ENCODE data around the gene PRSS56. TPM values are rescaled to one million over a fixed set of nuclear protein-coding genes. Genes with fewer than 3 reads are reported as not detected.

Gene PRSS56
- total and polyA plus RNA-seq, 2 of the 13 experiments (the other 11 are each of a cell fraction or from before 2014, with no cell fraction given), result not detected

GRCh38 chr2:232521959-232522622 is 1.9 kb downstream of the PRSS56 start (continued):
- TF ChIP-seq ZNF468 (CRISPR knock-in tag; IDR thresholded peaks at IDR 0.05) (no peak; the same call in 1 of the 2 replicates), STAT5B (CRISPR knock-in tag; IDR thresholded peaks at IDR 0.05) (no peak), ZNF788 (CRISPR knock-in tag; IDR thresholded peaks at IDR 0.05; ENCODE audit: borderline replicate concordance) (no peak), ZNF776 (CRISPR knock-in tag; IDR thresholded peaks at IDR 0.05) (no peak), KDM5B (CRISPR knock-in tag; IDR thresholded peaks at IDR 0.05; ENCODE audit: borderline replicate concordance) (0 out of 2 replicates have a peak, but pooled peaks have one; percentile 33), REST (IDR thresholded peaks at IDR 0.05; ENCODE audit: borderline replicate concordance in 1 of 2, low read depth in 1 of 2, low read length in 2 of 2) (no peak), HDAC2 (CRISPR knock-in tag; IDR thresholded peaks at IDR 0.05) (no peak), ZFP37 (CRISPR knock-in tag; IDR thresholded peaks at IDR 0.05; ENCODE audit: borderline replicate concordance) (no peak), XRCC5 (optimal IDR thresholded peaks at IDR 0.05; ENCODE audit: low read length) (no peak), ZNF883 (CRISPR knock-in tag; IDR thresholded peaks at IDR 0.05; ENCODE audit: not compliant biosample characterization) (no peak), NR2F1 (CRISPR knock-in tag; IDR thresholded peaks at IDR 0.05) (no peak), ZNF329 (CRISPR knock-in tag; IDR thresholded peaks at IDR 0.05; ENCODE audit: low read depth) (no peak), BCL3 (CRISPR knock-in tag; IDR thresholded peaks at IDR 0.05) (0 out of 2 replicates have a peak, but pooled peaks have one; percentile 26), POGK (CRISPR knock-in tag; conservative IDR thresholded peaks at IDR 0.05) (0 out of 2 replicates have a peak, but pooled peaks have one; percentile 37), MBD4 (IDR thresholded peaks at IDR 0.05; ENCODE audit: borderline replicate concordance, low read length) (no peak), GPN1 (CRISPR knock-in tag; IDR thresholded peaks at IDR 0.05; ENCODE audit: borderline replicate concordance) (no peak), BCL6 (CRISPR knock-in tag; IDR thresholded peaks at IDR 0.05) (no peak), ZC3H13 (CRISPR knock-in tag; IDR thresholded peaks at IDR 0.05) (no peak), KLF16 (CRISPR knock-in tag; IDR thresholded peaks at IDR 0.05) (no peak), HHEX (CRISPR knock-in tag; IDR thresholded peaks at IDR 0.05) (no peak), NBN (conservative IDR thresholded peaks at IDR 0.05) (no peak), ETV6 (CRISPR knock-in tag; conservative IDR thresholded peaks at IDR 0.05) (0 out of 2 replicates have a peak, but pooled peaks have one; percentile 13)
- TF ChIP-seq, protein P1, sequence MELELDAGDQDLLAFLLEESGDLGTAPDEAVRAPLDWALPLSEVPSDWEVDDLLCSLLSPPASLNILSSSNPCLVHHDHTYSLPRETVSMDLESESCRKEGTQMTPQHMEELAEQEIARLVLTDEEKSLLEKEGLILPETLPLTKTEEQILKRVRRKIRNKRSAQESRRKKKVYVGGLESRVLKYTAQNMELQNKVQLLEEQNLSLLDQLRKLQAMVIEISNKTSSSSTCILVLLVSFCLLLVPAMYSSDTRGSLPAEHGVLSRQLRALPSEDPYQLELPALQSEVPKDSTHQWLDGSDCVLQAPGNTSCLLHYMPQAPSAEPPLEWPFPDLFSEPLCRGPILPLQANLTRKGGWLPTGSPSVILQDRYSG (CRISPR knock-in tag; IDR thresholded peaks at IDR 0.05), result no peak

Measured in HepG2 (cell line).